Ovary (tissue), 3 donors: Measurements from ENCODE around the gene SRGAP3.

ENCODE experiments used
- CTCF ChIP-seq, 3 donors: fragments of 450-650 bp in 2 of 3; fragments of 200-600 bp in 1 of 3; IDR thresholded peaks; one replicate each; pipeline versions ENCODE4 v1.5.1 to v1.8.0; 2016 to 2022; ENCODE audit warnings: antibody characterized with exemption in 3 of 3, mild to moderate bottlenecking in 1 of 3
- POLR2A ChIP-seq: fragments of 450-650 bp; IDR thresholded peaks from one replicate; pipeline ENCODE4 v1.6.1; 2017; ENCODE audit warnings: antibody characterized with exemption, mild to moderate bottlenecking, moderate library complexity
- donor health status: DM: no; HTN: no; CAD: no.

GRCh38 chr3:9233814-9234600 lies 15.4 kb downstream of the SRGAP3 start:
- TF ChIP-seq CTCF (IDR thresholded peaks at IDR 0.05) (no peak), POLR2A (no peak)
